Breast epithelium (tissue), 3 donors: Measurements from ENCODE around the gene TRPM3.

Experiments
- CTCF ChIP-seq, 3 donors: fragments of 450-650 bp; IDR thresholded peaks; one replicate each; pipeline ENCODE4 v1.5.1; 2016 to 2017; ENCODE audit warnings: antibody characterized with exemption in 3 of 3, mild to moderate bottlenecking in 3 of 3, moderate library complexity in 3 of 3
- POLR2A ChIP-seq: fragments of 450-650 bp; IDR thresholded peaks from one replicate; pipeline ENCODE4 v1.6.1; 2016; ENCODE audit warnings: antibody characterized with exemption, mild to moderate bottlenecking, moderate library complexity

GRCh38 chr9:71048280-71048679 lies 73.1 kb downstream of the TRPM3 start:
- no peak for TF ChIP-seq CTCF (IDR thresholded peaks at IDR 0.05)
- TF ChIP-seq POLR2A = no peak
